AG04450 (cell line): ENCODE results near the gene TMEM170A. TPM values are rescaled to one million over a fixed set of nuclear protein-coding genes. Genes with fewer than 3 reads are reported as not detected.

ENCODE experiments used
- CTCF ChIA-PET: fragments of 300-600, 350-600 bp; formaldehyde crosslinking; extraction: SDS; loops from one replicate; lab custom pipeline; 2022; ENCODE audit warnings: antibody characterized with exemption, inconsistent platforms; lab: Charles Lee
- POLR2A ChIA-PET: fragments of 350-600 bp; formaldehyde crosslinking; extraction: SDS; loops from one replicate; lab custom pipeline; 2021; ENCODE audit warnings: antibody characterized with exemption, inconsistent platforms; lab: Yijun Ruan, JAX
- DNase-seq: peaks from one replicate; pipeline ENCODE4 v3.0.0-alpha.2; 2011; ENCODE audit warnings: low read depth, low spot score
- H3K27ac ChIP-seq: one replicate; pipeline ENCODE4 v1.5.1; 2012; ENCODE audit warnings: low read depth, low read length, control low read depth
- H3K27me3 ChIP-seq: one replicate; pipeline ENCODE4 v1.6.0; 2012; ENCODE audit warnings: low read length; ENCODE audit not compliant: control insufficient read depth, insufficient read depth
- H3K4me3 ChIP-seq: 2 replicates; pipeline ENCODE4 v1.5.1; 2011; ENCODE audit warnings: mild to moderate bottlenecking, low read depth, low read length, control low read depth
- H3K9me3 ChIP-seq: 2 replicates; pipeline ENCODE4 v1.5.1; 2012; ENCODE audit warnings: low read length; ENCODE audit not compliant: control insufficient read depth, insufficient read depth
- CTCF ChIP-seq: IDR thresholded peaks from 2 replicates; pipeline ENCODE4 v1.5.1; 2011; ENCODE audit warnings: low read depth, low read length, control low read depth, inconsistent platforms
- polyA plus RNA-seq: library from polyadenylated mRNA; depleted of rRNA; stranded (reverse); fragments of >200 nt; gene quantifications from 2 replicates; pipeline ENCODE4 v1.2.3, GENCODE V29; 2011

TMEM170A gene
- polyA plus RNA-seq, 1 experiment = 13.3 TPM

- Histone ChIP-seq H3K27ac (no peak overlapping the region), H3K9me3 (no peaks in the 10 kb centered on the region; the same call in 1 of the 2 replicates), H3K27me3 (peaks cover 4% of the 10 kb centered on the region), H3K4me3 (no peak overlapping the region)
- ChIA-PET POLR2A (no interaction called here), CTCF (interaction anchor here (0.6 to 1.9 kb wide), 3 partner anchors 11 to 17 kb away, joined by 3 to 7 read pairs (median 6); no protein-coding TSS in a partner anchor)
- no peak for TF ChIP-seq CTCF
- DNase-seq = no peak
These were observed 18.1 kb upstream of the TMEM170A start for GRCh38 chr16:75482434-75483205.

- ChIA-PET CTCF (interaction anchor here (1.5 to 1.9 kb wide), 2 partner anchors 9 to 16 kb away, joined by 6 to 7 read pairs; no protein-coding TSS in a partner anchor), POLR2A (no interaction called here)
- no peak overlapping the region for H3K27ac ChIP-seq
- no peak for DNase-seq
- no peaks in the 10 kb centered on the region; the same call in 1 of the 2 replicates for H3K9me3 ChIP-seq
- no peak overlapping the region for H3K4me3 ChIP-seq
- H3K27me3 ChIP-seq = peaks cover 8% of the 10 kb centered on the region
- no peak for TF ChIP-seq CTCF
These were observed 17.0 kb upstream of the TMEM170A start for GRCh38 chr16:75481475-75481874.

GRCh38 chr16:75479421-75479990 lies 15.0 kb upstream of the TMEM170A start:
- POLR2A ChIA-PET = no interaction called here
- CTCF ChIA-PET = interaction anchor here (1.0 kb wide), 1 partner anchor 38 kb away, joined by 4 read pairs; no protein-coding TSS in a partner anchor
- peaks cover 4% of the 10 kb centered on the region for H3K27me3 ChIP-seq
- H3K27ac ChIP-seq = no peak overlapping the region
- no peaks in the 10 kb centered on the region; the same call in 1 of the 2 replicates for H3K9me3 ChIP-seq
- DNase-seq = no peak
- no peak for TF ChIP-seq CTCF
- H3K4me3 ChIP-seq = no peak overlapping the region

GRCh38 chr16:75478480-75479345 lies 14.2 kb upstream of the TMEM170A start:
- CTCF ChIA-PET = no interaction called here
- TF ChIP-seq CTCF = no peak

More at GRCh38 chr16:75478480-75479345, 14.2 kb upstream of the TMEM170A start:
- Histone ChIP-seq H3K27me3 (peaks cover 4% of the 10 kb centered on the region), H3K27ac (no peak overlapping the region), H3K9me3 (no peaks in the 10 kb centered on the region; the same call in 1 of the 2 replicates), H3K4me3 (no peak overlapping the region)
- no peak for DNase-seq
- POLR2A ChIA-PET = no interaction called here
